ENCODE data around the gene R3HCC1L.

R3HCC1L gene

DNA sequence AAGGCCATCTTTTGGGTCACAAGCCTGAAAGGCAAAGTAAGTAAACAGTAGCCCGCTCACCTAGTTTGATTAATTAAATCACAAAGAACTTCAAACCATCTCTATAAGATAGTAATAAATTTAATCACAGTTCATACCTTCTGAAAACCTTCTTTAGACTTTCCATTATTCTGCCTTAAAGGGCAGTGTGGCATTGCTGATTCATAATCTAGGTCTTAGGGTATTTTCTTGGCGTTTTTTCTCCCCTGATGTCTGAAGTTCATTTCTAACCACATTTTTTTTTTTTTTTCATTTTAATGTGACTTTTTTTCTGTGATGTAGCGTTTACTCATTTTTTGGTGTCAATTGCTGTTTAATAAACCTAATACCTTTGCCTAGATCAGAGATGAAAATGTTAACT is 106.1 kb downstream of the R3HCC1L start:
- Histone ChIP-seq H3K36me3 (ENCODE audit: control insufficient read depth in 2 of 2, insufficient read depth in 1 of 2, low read length in 2 of 2) (peaks cover 17 to 47% of the 10 kb centered on the region in 2 experiments), H3K4me1 (ENCODE audit: control insufficient read depth, insufficient read depth, low read length) (no peaks in the 10 kb centered on the region), H3K9me3 (ENCODE audit: control insufficient read depth, insufficient read depth, low read depth, low read length) (no peaks in the 10 kb centered on the region), H3K27ac (ENCODE audit: extremely low read depth, low read depth, low read length) (no peak overlapping the region), H3K4me3 (ENCODE audit: low read depth, low read length) (no peak overlapping the region)
- TF ChIP-seq ZIC2 (tag by site-specific recombination; IDR thresholded peaks at IDR 0.05) (no peak), HOXA7 (CRISPR knock-in tag; IDR thresholded peaks at IDR 0.05; ENCODE audit: borderline replicate concordance) (no peak), ZNF248 (tag by site-specific recombination; IDR thresholded peaks at IDR 0.05) (no peak), ZNF274 (IDR thresholded peaks at IDR 0.05; ENCODE audit: low read length) (no peak), ZNF274 (tag by site-specific recombination; IDR thresholded peaks at IDR 0.05; ENCODE audit: borderline replicate concordance) (no peak)
- CTCF ChIA-PET: interaction anchor here (1.0 kb wide), 1 partner anchor 70 kb away, joined by 5 read pairs; no protein-coding TSS in a partner anchor
- POLR2A ChIA-PET: no interaction called here

DNA sequence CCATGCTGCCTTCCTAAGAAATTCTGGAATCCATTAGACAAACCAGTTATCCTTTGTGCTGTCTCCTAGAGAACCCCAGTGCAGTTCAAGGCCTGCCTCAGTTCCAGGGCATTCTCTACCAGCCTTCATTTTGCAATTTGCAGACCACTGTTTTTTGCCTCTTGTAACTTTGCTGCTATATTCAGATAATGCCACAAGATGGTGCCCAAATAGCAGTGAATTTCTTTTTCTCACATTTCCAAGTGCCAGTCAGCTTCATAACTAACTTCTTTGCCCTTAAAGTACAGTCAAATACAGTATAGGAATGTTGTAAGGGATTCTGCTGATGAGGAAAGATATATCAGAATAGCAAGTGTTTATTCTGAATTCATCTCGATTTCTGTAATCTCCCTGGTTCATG is 108.4 kb downstream of the R3HCC1L start:
- Histone ChIP-seq H3K9me3 (ENCODE audit: control insufficient read depth, insufficient read depth, low read depth, low read length) (no peaks in the 10 kb centered on the region), H3K36me3 (ENCODE audit: control insufficient read depth in 2 of 2, insufficient read depth in 1 of 2, low read length in 2 of 2) (peaks cover 7 to 49% of the 10 kb centered on the region in 2 experiments), H3K27ac (ENCODE audit: extremely low read depth, low read depth, low read length) (no peak overlapping the region), H3K4me3 (ENCODE audit: low read depth, low read length) (no peak overlapping the region), H3K4me1 (ENCODE audit: control insufficient read depth, insufficient read depth, low read length) (no peaks in the 10 kb centered on the region)
- CTCF ChIA-PET: interaction anchor here (0.6 to 6.9 kb wide), 11 partner anchors 43 to 183 kb away, joined by 3 to 67 read pairs (median 3); no protein-coding TSS in a partner anchor
- TF ChIP-seq GLI2 (tag by site-specific recombination; IDR thresholded peaks at IDR 0.05; ENCODE audit: borderline replicate concordance, low read depth): no peak
- no peak for TF ChIP-seq ZNF76 (tag by site-specific recombination; IDR thresholded peaks at IDR 0.05; ENCODE audit: borderline replicate concordance, low read depth)
- no peak for TF ChIP-seq ZNF518A (tag by site-specific recombination; conservative IDR thresholded peaks at IDR 0.05; ENCODE audit: low read depth)
- TF ChIP-seq, protein P1, sequence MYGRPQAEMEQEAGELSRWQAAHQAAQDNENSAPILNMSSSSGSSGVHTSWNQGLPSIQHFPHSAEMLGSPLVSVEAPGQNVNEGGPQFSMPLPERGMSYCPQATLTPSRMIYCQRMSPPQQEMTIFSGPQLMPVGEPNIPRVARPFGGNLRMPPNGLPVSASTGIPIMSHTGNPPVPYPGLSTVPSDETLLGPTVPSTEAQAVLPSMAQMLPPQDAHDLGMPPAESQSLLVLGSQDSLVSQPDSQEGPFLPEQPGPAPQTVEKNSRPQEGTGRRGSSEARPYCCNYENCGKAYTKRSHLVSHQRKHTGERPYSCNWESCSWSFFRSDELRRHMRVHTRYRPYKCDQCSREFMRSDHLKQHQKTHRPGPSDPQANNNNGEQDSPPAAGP (tag by site-specific recombination; IDR thresholded peaks at IDR 0.05): no peak
- no peak for TF ChIP-seq KLF10 (tag by site-specific recombination; IDR thresholded peaks at IDR 0.05)
- TF ChIP-seq ZNF366 (tag by site-specific recombination; conservative IDR thresholded peaks at IDR 0.05): no peak
- peak; percentile 55 for TF ChIP-seq ZNF654 (tag by site-specific recombination; IDR thresholded peaks at IDR 0.05; ENCODE audit: low read depth)
- no peak for TF ChIP-seq ZFHX2 (tag by site-specific recombination; conservative IDR thresholded peaks at IDR 0.05)
- POLR2A ChIA-PET: no interaction called here

- Histone ChIP-seq H3K36me3 (ENCODE audit: control insufficient read depth in 2 of 2, insufficient read depth in 1 of 2, low read length in 2 of 2) (peaks cover 7 to 57% of the 10 kb centered on the region in 2 experiments), H3K4me1 (ENCODE audit: control insufficient read depth, insufficient read depth, low read length) (no peaks in the 10 kb centered on the region), H3K4me3 (ENCODE audit: low read depth, low read length) (no peak overlapping the region), H3K27ac (ENCODE audit: extremely low read depth, low read depth, low read length) (no peak overlapping the region), H3K9me3 (ENCODE audit: control insufficient read depth, insufficient read depth, low read depth, low read length) (no peaks in the 10 kb centered on the region)
- CTCF ChIA-PET: interaction anchor here (1.2 to 6.9 kb wide), 3 partner anchors 53 to 182 kb away, joined by 3 to 67 read pairs (median 4); no protein-coding TSS in a partner anchor
- POLR2A ChIA-PET: no interaction called here
- no peak for TF ChIP-seq ZNF423 (tag by site-specific recombination; IDR thresholded peaks at IDR 0.05)
- no peak for TF ChIP-seq ZNF19 (tag by site-specific recombination; IDR thresholded peaks at IDR 0.05; ENCODE audit: low read depth)
- no peak for TF ChIP-seq RBAK (tag by site-specific recombination; IDR thresholded peaks at IDR 0.05)
Measured at GRCh38 chr10:98244141-98244540, 109.7 kb downstream of the R3HCC1L start.

Data from HEK293 (cell line).